Measurements from ENCODE around the gene PCDHGA5. TPM values are rescaled to one million over a fixed set of nuclear protein-coding genes. Genes with fewer than 3 reads are reported as not detected.
"Not testable (repeated sequence)": the region's sequence is repeated elsewhere in the genome, so short reads cannot be mapped to it uniquely, and the experiment has no call there.

Gene PCDHGA5
- total RNA-seq, 4 donors from 2014 or later, result 0.07 to 1.8 (median 0.93) TPM

DNA sequence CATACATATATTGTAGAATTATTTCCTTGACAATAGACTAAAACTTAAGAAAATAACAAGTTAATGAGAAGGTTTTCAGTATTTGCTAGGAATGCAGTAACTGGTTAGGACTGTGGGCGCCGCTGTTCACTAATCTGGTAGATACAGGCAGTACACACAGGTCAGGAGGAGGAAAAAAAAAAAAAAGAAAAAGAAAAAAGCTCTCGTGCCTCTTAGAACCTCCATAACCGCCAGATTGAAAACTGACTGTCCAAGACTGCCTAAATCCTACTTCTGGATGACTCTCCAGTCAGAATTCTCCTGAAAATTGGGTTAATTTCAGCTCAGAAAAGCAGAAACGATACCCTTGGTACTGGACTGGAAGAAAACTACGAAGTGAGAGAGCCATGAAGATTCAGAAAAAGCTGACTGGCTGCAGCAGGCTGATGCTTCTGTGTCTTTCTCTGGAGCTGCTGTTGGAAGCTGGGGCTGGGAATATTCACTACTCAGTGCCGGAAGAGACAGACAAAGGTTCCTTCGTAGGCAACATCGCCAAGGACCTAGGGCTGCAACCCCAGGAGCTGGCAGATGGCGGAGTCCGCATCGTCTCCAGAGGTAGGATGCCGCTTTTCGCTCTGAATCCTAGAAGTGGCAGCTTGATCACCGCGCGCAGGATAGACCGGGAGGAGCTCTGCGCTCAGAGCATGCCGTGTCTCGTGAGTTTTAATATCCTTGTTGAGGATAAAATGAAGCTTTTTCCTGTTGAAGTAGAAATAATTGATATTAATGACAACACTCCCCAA lies 33.5 kb upstream of the PCDHGA5 start, which contains the start of gene PCDHGA1:
PCDHGA1 (plus strand) TSS at position 216 of the 782 bp plus-strand sequence.
- Histone ChIP-seq H3K4me3 (peak within 1 kb of the TSS; percentile 29 to 49 (median 38)), H3K9me3 (no peaks in the 10 kb centered on the region), H3K27ac (peak within 1 kb of the TSS; percentile 16 to 61 (median 42)), H3K4me1 (peaks cover 6 to 7% of the 10 kb centered on the region in 2 donors), H3K36me3 (no peaks in the 10 kb centered on the region), H3K27me3 (peaks cover 0 to 10% (median 0%) of the 10 kb centered on the region in 3 donors)
- intact Hi-C loops (cut with DNase I; ENCODE audit: low total_unique reads) (no loop called here), in situ Hi-C loops (cut with MboI; ENCODE audit: low sequenced_read_pairs in 4 of 4) (no loop called here)
- TF ChIP-seq, protein P1, sequence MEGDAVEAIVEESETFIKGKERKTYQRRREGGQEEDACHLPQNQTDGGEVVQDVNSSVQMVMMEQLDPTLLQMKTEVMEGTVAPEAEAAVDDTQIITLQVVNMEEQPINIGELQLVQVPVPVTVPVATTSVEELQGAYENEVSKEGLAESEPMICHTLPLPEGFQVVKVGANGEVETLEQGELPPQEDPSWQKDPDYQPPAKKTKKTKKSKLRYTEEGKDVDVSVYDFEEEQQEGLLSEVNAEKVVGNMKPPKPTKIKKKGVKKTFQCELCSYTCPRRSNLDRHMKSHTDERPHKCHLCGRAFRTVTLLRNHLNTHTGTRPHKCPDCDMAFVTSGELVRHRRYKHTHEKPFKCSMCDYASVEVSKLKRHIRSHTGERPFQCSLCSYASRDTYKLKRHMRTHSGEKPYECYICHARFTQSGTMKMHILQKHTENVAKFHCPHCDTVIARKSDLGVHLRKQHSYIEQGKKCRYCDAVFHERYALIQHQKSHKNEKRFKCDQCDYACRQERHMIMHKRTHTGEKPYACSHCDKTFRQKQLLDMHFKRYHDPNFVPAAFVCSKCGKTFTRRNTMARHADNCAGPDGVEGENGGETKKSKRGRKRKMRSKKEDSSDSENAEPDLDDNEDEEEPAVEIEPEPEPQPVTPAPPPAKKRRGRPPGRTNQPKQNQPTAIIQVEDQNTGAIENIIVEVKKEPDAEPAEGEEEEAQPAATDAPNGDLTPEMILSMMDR (IDR thresholded peaks at IDR 0.05 in 4 of 5, conservative IDR thresholded peaks at IDR 0.05 in 1 of 5), result peak in 4 of 5 experiments; percentile 9 to 63 (median 26)
- TF ChIP-seq POLR2A (IDR thresholded peaks at IDR 0.05), result no peak
- no peak for DNase-seq
- peak in 1 of 2 donors; percentile 42 for ATAC-seq

DNA sequence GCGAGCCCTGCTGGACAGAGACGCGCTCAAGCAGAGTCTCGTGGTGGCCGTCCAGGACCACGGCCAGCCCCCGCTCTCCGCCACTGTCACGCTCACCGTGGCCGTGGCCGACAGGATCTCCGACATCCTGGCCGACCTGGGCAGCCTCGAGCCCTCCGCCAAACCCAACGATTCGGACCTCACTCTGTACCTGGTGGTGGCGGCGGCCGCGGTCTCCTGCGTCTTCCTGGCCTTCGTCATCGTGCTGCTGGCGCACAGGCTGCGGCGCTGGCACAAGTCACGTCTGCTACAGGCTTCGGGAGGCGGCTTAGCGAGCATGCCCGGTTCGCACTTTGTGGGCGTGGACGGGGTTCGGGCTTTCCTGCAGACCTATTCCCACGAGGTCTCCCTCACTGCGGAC lies 31.4 kb upstream of the PCDHGA5 start:
- ATAC-seq; intact Hi-C loops (cut with DNase I; ENCODE audit: low total_unique reads): not testable (repeated sequence)

DNA sequence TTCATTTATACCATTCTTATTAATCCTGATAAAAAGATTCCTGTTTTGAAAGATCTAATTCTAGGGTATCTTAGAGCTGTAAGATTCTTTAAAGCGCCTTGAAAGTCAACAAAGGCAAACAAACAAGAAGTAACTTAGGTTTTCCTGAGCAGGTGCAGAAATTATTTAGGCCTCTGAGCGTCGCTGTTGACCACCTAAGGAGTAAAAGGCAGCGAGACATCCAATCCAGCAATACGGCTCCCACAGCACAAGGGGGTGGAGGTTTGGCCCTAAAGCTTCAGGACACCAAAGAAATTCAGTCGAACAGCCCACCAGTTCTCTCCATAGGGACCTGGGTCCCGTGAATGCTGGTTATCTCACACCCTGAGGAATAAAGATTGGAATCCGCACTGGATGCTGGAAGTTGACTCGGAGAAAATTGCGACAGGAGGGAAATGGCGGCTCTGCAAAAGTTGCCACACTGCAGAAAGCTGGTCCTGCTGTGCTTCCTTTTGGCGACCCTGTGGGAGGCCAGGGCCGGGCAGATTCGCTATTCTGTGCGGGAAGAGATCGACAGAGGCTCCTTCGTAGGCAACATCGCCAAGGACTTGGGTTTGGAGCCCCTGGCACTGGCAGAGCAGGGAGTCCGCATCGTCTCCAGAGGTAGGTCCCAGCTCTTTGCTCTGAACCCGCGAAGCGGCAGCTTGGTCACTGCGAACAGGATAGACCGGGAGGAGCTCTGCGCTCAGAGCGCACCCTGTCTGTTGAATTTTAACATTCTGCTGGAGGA lies 25.2 kb upstream of the PCDHGA5 start, which contains the start of gene PCDHGA2:
PCDHGA2 (plus strand) TSS at position 223 of the 769 bp plus-strand sequence.
- intact Hi-C loops (cut with DNase I; ENCODE audit: low total_unique reads), result no loop called here
- DNase-seq (no peak), ATAC-seq (peak; percentile 45 to 66)
- H3K9me3 ChIP-seq, result peaks cover 0 to 18% (median 0%) of the 10 kb centered on the region in 3 donors
- peak within 1 kb of the TSS; percentile 30 to 77 (median 70) for H3K27ac ChIP-seq
- no peaks in the 10 kb centered on the region for H3K4me1 ChIP-seq
- peak within 1 kb of the TSS; percentile 12 to 58 (median 48) for H3K4me3 ChIP-seq
- H3K27me3 ChIP-seq, result peaks cover under 1 to 11% (median 10%) of the 10 kb centered on the region in 3 donors
- H3K36me3 ChIP-seq, result no peaks in the 10 kb centered on the region
- in situ Hi-C loops (cut with MboI; ENCODE audit: low sequenced_read_pairs in 4 of 4), result no loop called here
- TF ChIP-seq, protein P1 (IDR thresholded peaks at IDR 0.05 in 4 of 5, conservative IDR thresholded peaks at IDR 0.05 in 1 of 5), result peak; percentile 40 to 64 (median 60)
- no peak for TF ChIP-seq POLR2A (IDR thresholded peaks at IDR 0.05)

More for the DNA sequence above, 31.4 kb upstream of the PCDHGA5 start:
- H3K36me3 ChIP-seq; H3K27me3 ChIP-seq; DNase-seq; H3K4me1 ChIP-seq; in situ Hi-C loops (cut with MboI; ENCODE audit: low sequenced_read_pairs in 4 of 4); H3K4me3 ChIP-seq; H3K27ac ChIP-seq; H3K9me3 ChIP-seq: not testable (repeated sequence)

DNA sequence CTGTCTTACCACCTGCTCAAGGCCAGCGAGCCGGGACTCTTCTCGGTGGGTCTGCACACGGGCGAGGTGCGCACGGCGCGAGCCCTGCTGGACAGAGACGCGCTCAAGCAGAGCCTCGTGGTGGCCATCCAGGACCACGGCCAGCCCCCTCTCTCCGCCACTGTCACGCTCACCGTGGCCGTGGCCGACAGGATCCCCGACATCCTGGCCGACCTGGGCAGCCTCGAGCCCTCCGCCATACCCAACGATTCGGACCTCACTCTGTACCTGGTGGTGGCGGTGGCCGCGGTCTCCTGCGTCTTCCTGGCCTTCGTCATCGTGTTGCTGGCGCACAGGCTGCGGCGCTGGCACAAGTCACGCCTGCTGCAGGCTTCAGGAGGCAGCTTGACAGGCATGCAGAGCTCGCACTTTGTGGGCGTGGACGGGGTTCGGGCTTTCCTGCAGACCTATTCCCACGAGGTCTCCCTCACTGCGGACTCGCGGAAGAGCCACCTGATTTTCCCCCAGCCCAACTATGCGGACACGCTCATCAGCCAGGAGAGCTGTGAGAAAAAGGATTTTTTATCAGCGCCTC lies 23.1 kb upstream of the PCDHGA5 start:
- Histone ChIP-seq H3K9me3 (peaks cover 0 to 25% (median 0%) of the 10 kb centered on the region in 3 donors), H3K27me3 (peaks cover 5 to 17% (median 8%) of the 10 kb centered on the region in 3 donors)
- ATAC-seq; H3K36me3 ChIP-seq; H3K4me3 ChIP-seq; H3K4me1 ChIP-seq; DNase-seq; intact Hi-C loops (cut with DNase I; ENCODE audit: low total_unique reads); H3K27ac ChIP-seq: not testable (repeated sequence)
- in situ Hi-C loops (cut with MboI; ENCODE audit: low sequenced_read_pairs in 4 of 4), result loop anchor here in 1 of 4 donors (10.0 kb wide), 1 partner anchor 224 kb away; no protein-coding TSS in a partner anchor

DNA sequence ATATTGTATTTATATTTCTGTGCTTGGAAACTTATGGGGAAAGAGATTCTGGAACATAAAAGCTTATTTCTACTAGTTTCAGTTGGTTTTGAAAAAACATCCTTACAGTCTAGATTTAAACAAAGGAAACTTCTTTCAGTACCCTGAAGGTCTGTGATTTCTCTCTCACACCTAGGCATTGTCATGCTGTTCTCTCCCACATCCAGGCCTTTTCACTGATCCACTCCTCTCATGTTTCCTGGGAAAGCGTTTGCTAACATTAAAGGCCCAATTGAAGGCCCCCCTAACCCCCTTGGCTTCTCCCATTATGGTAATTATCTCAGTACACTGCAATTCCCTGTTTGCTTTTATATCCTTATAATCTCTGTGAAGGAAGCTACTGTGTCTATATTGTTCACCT lies 21.2 kb upstream of the PCDHGA5 start:
- intact Hi-C loops (cut with DNase I; ENCODE audit: low total_unique reads), result no loop called here
- Histone ChIP-seq H3K4me1 (no peaks in the 10 kb centered on the region), H3K4me3 (no peak overlapping the region), H3K36me3 (no peaks in the 10 kb centered on the region), H3K9me3 (peaks cover 0 to 25% (median 0%) of the 10 kb centered on the region in 3 donors), H3K27me3 (peaks cover 7 to 17% (median 8%) of the 10 kb centered on the region in 3 donors), H3K27ac (peak overlapping the region in 2 of 4 donors; percentile 8 to 15)
- no peak for ATAC-seq
- no peak for TF ChIP-seq POLR2A (IDR thresholded peaks at IDR 0.05)
- TF ChIP-seq, protein P1 (IDR thresholded peaks at IDR 0.05 in 4 of 5, conservative IDR thresholded peaks at IDR 0.05 in 1 of 5), result no peak
- in situ Hi-C loops (cut with MboI; ENCODE audit: low sequenced_read_pairs in 4 of 4), result loop anchor here in 1 of 4 donors (10.0 kb wide), 1 partner anchor 222 kb away; no protein-coding TSS in a partner anchor
- DNase-seq, result no peak

All from gastrocnemius medialis (tissue), 4 donors.